HUES48 (cell line): ENCODE data around the gene SECISBP2.
A peak's percentile ranks its signal among the peaks of the same experiment; 100 is the strongest.
"Not testable (repeated sequence)": the region's sequence is repeated elsewhere in the genome, so short reads cannot be mapped to it uniquely, and the experiment has no call there.

ENCODE experiments used
- H3K27ac ChIP-seq: one replicate; pipeline ENCODE4 v1.7.0; 2013; ENCODE audit warnings: low read depth, low read length, inconsistent platforms
- H3K27me3 ChIP-seq: 2 replicates; pipeline ENCODE4 v1.6.1; 2013; ENCODE audit warnings: mild to moderate bottlenecking, low read length; ENCODE audit not compliant: control insufficient read depth, insufficient read depth
- H3K36me3 ChIP-seq: 2 replicates; pipeline ENCODE4 v1.6.1; 2013; ENCODE audit warnings: low read length; ENCODE audit not compliant: control insufficient read depth, insufficient read depth
- H3K4me1 ChIP-seq: 2 replicates; pipeline ENCODE4 v1.6.1; 2013; ENCODE audit warnings: mild to moderate bottlenecking, low read length; ENCODE audit not compliant: control insufficient read depth, insufficient read depth
- H3K4me3 ChIP-seq: 2 replicates; pipeline ENCODE4 v1.5.1; 2013; ENCODE audit warnings: mild to moderate bottlenecking, low read depth, low read length
- H3K9ac ChIP-seq: 2 replicates; pipeline ENCODE4 v1.6.1; 2013; ENCODE audit warnings: mild to moderate bottlenecking, low read depth, low read length, moderate library complexity
- H3K9me3 ChIP-seq: 2 replicates; pipeline ENCODE4 v1.6.1; 2013; ENCODE audit warnings: low read length; ENCODE audit not compliant: control insufficient read depth, insufficient read depth

The SECISBP2 gene

GRCh38 chr9:89318123-89319014, at the start of gene SECISBP2:
TSS of gene SECISBP2 (plus strand) at chr9:89318500. CDS start at chr9:89318577, 77 bp downstream.
- Histone ChIP-seq H3K36me3 (peaks cover 66% of the 10 kb centered on the region), H3K4me3 (peak within 1 kb of the TSS; percentile 97), H3K27ac (peak within 1 kb of the TSS; percentile 100), H3K9me3 (no peaks in the 10 kb centered on the region), H3K9ac (peak within 1 kb of the TSS; percentile 100), H3K4me1 (peaks cover 31% of the 10 kb centered on the region), H3K27me3 (no peaks in the 10 kb centered on the region)

GRCh38 chr9:89273528-89274279, 44.6 kb upstream of the SECISBP2 start:
- Histone ChIP-seq H3K36me3 (no peaks in the 10 kb centered on the region), H3K9me3 (peaks cover 27% of the 10 kb centered on the region), H3K27ac (no peak overlapping the region), H3K4me1 (0 out of 2 replicates have a peak, but pooled peaks cover 2% of the 10 kb centered on the region), H3K4me3 (no peak overlapping the region), H3K27me3 (no peaks in the 10 kb centered on the region), H3K9ac (no peak overlapping the region)

GRCh38 chr9:89274838-89275237, 43.5 kb upstream of the SECISBP2 start:
- Histone ChIP-seq H3K9me3 (peaks cover 27% of the 10 kb centered on the region), H3K4me3 (no peak overlapping the region), H3K27me3 (no peaks in the 10 kb centered on the region), H3K36me3 (no peaks in the 10 kb centered on the region), H3K9ac (no peak overlapping the region), H3K27ac (no peak overlapping the region), H3K4me1 (0 out of 2 replicates have a peak, but pooled peaks cover 2% of the 10 kb centered on the region)

- not testable (repeated sequence) for H3K27ac ChIP-seq, H3K4me3 ChIP-seq, H3K27me3 ChIP-seq, H3K9ac ChIP-seq, H3K36me3 ChIP-seq, H3K4me1 ChIP-seq
- H3K9me3 ChIP-seq = peaks cover 27% of the 10 kb centered on the region
Measured at GRCh38 chr9:89276040-89276439, 42.3 kb upstream of the SECISBP2 start.

- no peaks in the 10 kb centered on the region for H3K27me3 ChIP-seq
- 0 out of 2 replicates have a peak, but pooled peaks cover 2% of the 10 kb centered on the region for H3K4me1 ChIP-seq
- peaks cover 27% of the 10 kb centered on the region for H3K9me3 ChIP-seq
- H3K36me3 ChIP-seq = no peaks in the 10 kb centered on the region
- H3K9ac ChIP-seq = no peak overlapping the region
- H3K4me3 ChIP-seq = no peak overlapping the region
- no peak overlapping the region for H3K27ac ChIP-seq
Measured at GRCh38 chr9:89277043-89277442, 41.3 kb upstream of the SECISBP2 start.

GRCh38 chr9:89277454-89277853, 40.8 kb upstream of the SECISBP2 start:
- Histone ChIP-seq H3K9me3 (peaks cover 24% of the 10 kb centered on the region), H3K27me3 (no peaks in the 10 kb centered on the region), H3K27ac (no peak overlapping the region), H3K4me3 (no peak overlapping the region), H3K4me1 (0 out of 2 replicates have a peak, but pooled peaks cover 2% of the 10 kb centered on the region), H3K9ac (no peak overlapping the region), H3K36me3 (no peaks in the 10 kb centered on the region)

- H3K9ac ChIP-seq = no peak overlapping the region
- no peak overlapping the region for H3K4me3 ChIP-seq
- H3K36me3 ChIP-seq = no peaks in the 10 kb centered on the region
- no peaks in the 10 kb centered on the region for H3K27me3 ChIP-seq
- peaks cover 15% of the 10 kb centered on the region for H3K9me3 ChIP-seq
- H3K4me1 ChIP-seq = 0 out of 2 replicates have a peak, but pooled peaks cover 2% of the 10 kb centered on the region
- H3K27ac ChIP-seq = no peak overlapping the region
Measured at GRCh38 chr9:89278551-89278950, 39.7 kb upstream of the SECISBP2 start.

GRCh38 chr9:89278997-89279739, 39.1 kb upstream of the SECISBP2 start:
- H3K36me3 ChIP-seq = no peaks in the 10 kb centered on the region
- no peaks in the 10 kb centered on the region for H3K27me3 ChIP-seq
- no peak overlapping the region for H3K4me3 ChIP-seq
- H3K9ac ChIP-seq = no peak overlapping the region
- H3K4me1 ChIP-seq = 0 out of 2 replicates have a peak, but pooled peaks cover 2% of the 10 kb centered on the region
- peaks cover 14% of the 10 kb centered on the region for H3K9me3 ChIP-seq
- H3K27ac ChIP-seq = no peak overlapping the region

GRCh38 chr9:89281106-89281505, 37.2 kb upstream of the SECISBP2 start:
- Histone ChIP-seq H3K9me3 (peaks cover 8% of the 10 kb centered on the region), H3K27ac (no peak overlapping the region), H3K4me1 (peaks cover 11% of the 10 kb centered on the region; the same call in 1 of the 2 replicates), H3K9ac (no peak overlapping the region), H3K27me3 (no peaks in the 10 kb centered on the region), H3K4me3 (no peak overlapping the region), H3K36me3 (no peaks in the 10 kb centered on the region)

- not testable (repeated sequence) for H3K27ac ChIP-seq, H3K27me3 ChIP-seq, H3K9me3 ChIP-seq, H3K9ac ChIP-seq, H3K4me3 ChIP-seq, H3K4me1 ChIP-seq, H3K36me3 ChIP-seq
Measured at GRCh38 chr9:89282248-89282968, 35.9 kb upstream of the SECISBP2 start.
